H9 (cell line): ENCODE results near the gene PRUNE2. TPM values are rescaled to one million over a fixed set of nuclear protein-coding genes. Genes with fewer than 3 reads are reported as not detected.

Experiments used
- DNase-seq: peaks from one replicate; pipeline ENCODE4 v3.0.0-alpha.2; 2017
- H2AFZ ChIP-seq: one replicate; pipeline ENCODE4 v1.6.1; 2013; ENCODE audit warnings: mild to moderate bottlenecking, low read length, control low read depth, moderate library complexity
- H2AK5ac ChIP-seq: 2 replicates; pipeline ENCODE4 v1.6.1; 2013; ENCODE audit warnings: low read length, control low read depth, mixed read lengths; ENCODE audit not compliant: insufficient read length
- H2BK120ac ChIP-seq: one replicate; pipeline ENCODE4 v1.6.1; 2013; ENCODE audit warnings: low read depth, mild to moderate bottlenecking, low read length, control low read depth, inconsistent platforms; ENCODE audit not compliant: poor library complexity, severe bottlenecking
- H2BK12ac ChIP-seq: 2 replicates; pipeline ENCODE4 v1.6.1; 2013; ENCODE audit warnings: low read length, control low read depth, mixed read lengths, low read depth; ENCODE audit not compliant: insufficient read length
- H2BK15ac ChIP-seq: 2 replicates; pipeline ENCODE4 v1.6.1; 2013; ENCODE audit warnings: low read depth, low read length, control low read depth
- H2BK20ac ChIP-seq: one replicate; pipeline ENCODE4 v1.6.1; 2013; ENCODE audit warnings: low read depth, mild to moderate bottlenecking, low read length, control low read depth, inconsistent platforms; ENCODE audit not compliant: poor library complexity, severe bottlenecking
- H2BK5ac ChIP-seq: 2 replicates; pipeline ENCODE4 v1.6.1; 2013; ENCODE audit warnings: low read length, control low read depth, mixed read lengths; ENCODE audit not compliant: insufficient read length
- H3K14ac ChIP-seq: 2 replicates; pipeline ENCODE4 v1.6.1; 2013; ENCODE audit warnings: low read length, control low read depth; ENCODE audit not compliant: insufficient read depth
- H3K18ac ChIP-seq: 2 replicates; pipeline ENCODE4 v1.6.1; 2013; ENCODE audit warnings: low read depth, mild to moderate bottlenecking, mixed read lengths, low read length, control low read depth; ENCODE audit not compliant: insufficient read length
- H3K23ac ChIP-seq: 2 replicates; pipeline ENCODE4 v1.6.1; 2013; ENCODE audit warnings: low read length, control low read depth, mixed read lengths, low read depth; ENCODE audit not compliant: insufficient read length
- H3K23me2 ChIP-seq: 2 replicates; pipeline ENCODE4 v1.6.1; 2013; ENCODE audit warnings: low read depth, mild to moderate bottlenecking, mixed read lengths, low read length, control low read depth; ENCODE audit not compliant: insufficient read length, poor library complexity, severe bottlenecking
- H3K27ac ChIP-seq: 2 replicates; pipeline ENCODE4 v1.5.1; 2013; ENCODE audit warnings: low read length, control low read depth, mixed read lengths, low read depth; ENCODE audit not compliant: insufficient read length
- H3K27me3 ChIP-seq: 2 replicates; pipeline ENCODE4 v1.6.1; 2013; ENCODE audit warnings: low read length, control low read depth, inconsistent platforms; ENCODE audit not compliant: insufficient read depth
- H3K4ac ChIP-seq: 2 replicates; pipeline ENCODE4 v1.6.1; 2013; ENCODE audit warnings: low read depth, mild to moderate bottlenecking, control low read depth, inconsistent platforms, low read length, moderate library complexity
- H3K4me1 ChIP-seq: 2 replicates; pipeline ENCODE4 v1.6.1; 2013; ENCODE audit warnings: low read length, control low read depth, inconsistent platforms; ENCODE audit not compliant: insufficient read depth
- H3K4me2 ChIP-seq: 2 replicates; pipeline ENCODE4 v1.6.1; 2013; ENCODE audit warnings: low read length, control low read depth, mixed read lengths; ENCODE audit not compliant: insufficient read length, insufficient read depth
- H3K56ac ChIP-seq: 2 replicates; pipeline ENCODE4 v1.6.1; 2013; ENCODE audit warnings: low read depth, mild to moderate bottlenecking, mixed read lengths, low read length, control low read depth; ENCODE audit not compliant: insufficient read length
- H3K79me1 ChIP-seq: 2 replicates; pipeline ENCODE4 v1.6.1; 2013; ENCODE audit warnings: low read depth, mild to moderate bottlenecking, moderate library complexity, low read length, control low read depth, inconsistent platforms; ENCODE audit not compliant: insufficient read depth, poor library complexity, severe bottlenecking
- H3K79me2 ChIP-seq: 2 replicates; pipeline ENCODE4 v1.6.1; 2013; ENCODE audit warnings: low read length, control low read depth, inconsistent platforms; ENCODE audit not compliant: insufficient read depth
- H3K9ac ChIP-seq: 2 replicates; pipeline ENCODE4 v1.6.1; 2013; ENCODE audit warnings: low read length, control low read depth, mixed read lengths; ENCODE audit not compliant: insufficient read length; ENCODE audit errors: extremely low read depth
- H3K9me3 ChIP-seq: one replicate; pipeline ENCODE4 v1.6.1; 2013; ENCODE audit warnings: low read depth, low read length, inconsistent platforms; ENCODE audit not compliant: control insufficient read depth
- H3T11ph ChIP-seq: one replicate; pipeline ENCODE4 v1.6.1; 2013; ENCODE audit warnings: mild to moderate bottlenecking, low read length, control low read depth, inconsistent platforms
- H4K20me1 ChIP-seq: one replicate; pipeline ENCODE4 v1.6.1; 2013; ENCODE audit not compliant: control insufficient read depth, insufficient read length, insufficient read depth
- H4K5ac ChIP-seq: 2 replicates; pipeline ENCODE4 v1.6.1; 2013; ENCODE audit warnings: low read depth, mild to moderate bottlenecking, mixed read lengths, low read length, control low read depth; ENCODE audit not compliant: insufficient read length
- H4K8ac ChIP-seq: replicated peaks from 2 replicates; pipeline ENCODE4 v1.6.1; 2013; ENCODE audit warnings: low read length, control low read depth, mixed read lengths, low read depth; ENCODE audit not compliant: insufficient read length
- H4K91ac ChIP-seq: 2 replicates; pipeline ENCODE4 v1.6.1; 2013; ENCODE audit warnings: low read depth, mild to moderate bottlenecking, moderate library complexity, mixed read lengths, low read length, control low read depth; ENCODE audit not compliant: insufficient read length
- H3K27ac Mint-ChIP-seq, 3 experiments: 2 replicates in 2 of 3; 3 replicates in 1 of 3; pipeline ENCODE4 v1.8.0; 2020 to 2021; ENCODE audit warnings: mixed read lengths in 3 of 3, mild to moderate bottlenecking in 1 of 3, moderate library complexity in 1 of 3
- H3K27me3 Mint-ChIP-seq: 2 replicates; pipeline ENCODE4 v1.8.0; 2021; ENCODE audit warnings: low read depth, mild to moderate bottlenecking, moderate library complexity, mixed read lengths
- H3K36me3 Mint-ChIP-seq, 3 experiments: 2 replicates in 2 of 3; 3 replicates in 1 of 3; pipeline ENCODE4 v1.8.0; 2020 to 2021; ENCODE audit warnings: low read depth in 3 of 3, mixed read lengths in 3 of 3; ENCODE audit not compliant: insufficient read depth in 1 of 3
- H3K4me1 Mint-ChIP-seq, 2 experiments: 2 replicates each; pipeline ENCODE4 v1.8.0; 2020; ENCODE audit warnings: mixed read lengths in 2 of 2
- H3K4me3 Mint-ChIP-seq, 2 experiments: 2 replicates in 1 of 2; 3 replicates in 1 of 2; pipeline ENCODE4 v1.8.0; 2020 to 2021; ENCODE audit warnings: mild to moderate bottlenecking in 2 of 2, mixed read lengths in 2 of 2, moderate library complexity in 1 of 2
- H3K9me3 Mint-ChIP-seq, 2 experiments: 2 replicates in 1 of 2; 3 replicates in 1 of 2; pipeline ENCODE4 v1.8.0; 2020; ENCODE audit warnings: mild to moderate bottlenecking in 2 of 2, mixed read lengths in 2 of 2, moderate library complexity in 1 of 2
- WGBS: extraction: QIAGEN DNeasy Blood & Tissue Kit; methylation state at CpG from one replicate; pipeline ENCODE4 v1.1.7; 2013; ENCODE audit warnings: missing lambda C conversion rate, low lambda C conversion rate, mixed read lengths; ENCODE audit not compliant: insufficient read length; ENCODE audit errors: extremely low coverage; 5-methylcytosine and 5-hydroxymethylcytosine counted together
- total RNA-seq: library from RNA; stranded (reverse); gene quantifications from 2 replicates; pipeline ENCODE4 v1.2.1, GENCODE V29; 2021
- TF ChIP-seq, protein P1 (sequence below): fragments of 200-600 bp; sonication (generic); conservative IDR thresholded peaks from 3 replicates; pipeline ENCODE4 v1.8.0; 2021; ENCODE audit warnings: antibody characterized with exemption, mild to moderate bottlenecking

The PRUNE2 gene
- total RNA-seq, 1 experiment from 2014 or later = 12.1 TPM

DNA sequence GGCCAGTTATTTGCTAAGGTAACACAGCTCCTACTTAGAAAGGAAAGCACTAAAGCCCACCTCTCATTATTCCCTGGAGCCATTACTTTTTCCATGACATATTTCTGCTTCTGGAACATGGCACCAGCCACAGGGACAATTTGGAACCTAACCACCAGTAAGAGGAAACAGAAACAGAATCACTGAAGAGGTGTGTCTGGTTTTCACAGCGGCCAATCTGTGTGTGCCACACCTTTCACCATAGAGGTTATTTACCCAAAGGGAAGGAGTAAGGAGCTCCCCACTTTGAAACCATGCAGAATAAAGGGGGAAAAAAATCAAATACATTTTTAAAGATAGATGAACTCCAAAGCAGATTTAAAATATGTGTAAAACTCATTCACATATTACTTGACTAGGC, 21.1 kb downstream of the PRUNE2 start:
- H3K27ac ChIP-seq = no peak overlapping the region
- H2BK15ac ChIP-seq = no peak overlapping the region
- no peak overlapping the region for H2BK120ac ChIP-seq
- no peaks in the 10 kb centered on the region for H3K79me1 ChIP-seq
- H3T11ph ChIP-seq = no peak overlapping the region
- no peak overlapping the region for H2BK5ac ChIP-seq
- no peaks in the 10 kb centered on the region for H3K79me2 ChIP-seq
- no peak overlapping the region for H3K14ac ChIP-seq
- no CpG with 5 or more reads among the region's 1 CpG for WGBS
- H4K91ac ChIP-seq = no peak overlapping the region
- no peaks in the 10 kb centered on the region for H4K20me1 ChIP-seq
- peaks cover 34 to 42% of the 10 kb centered on the region in 2 experiments for H3K4me1 Mint-ChIP-seq
- peaks cover 18% of the 10 kb centered on the region for H3K4me1 ChIP-seq
- no peak overlapping the region for H3K23ac ChIP-seq
- no peaks in the 10 kb centered on the region for H3K27me3 Mint-ChIP-seq
- no peak overlapping the region for H4K8ac ChIP-seq
- no peak overlapping the region for H3K9ac ChIP-seq
- H3K18ac ChIP-seq = no peak overlapping the region
- TF ChIP-seq, protein P1, sequence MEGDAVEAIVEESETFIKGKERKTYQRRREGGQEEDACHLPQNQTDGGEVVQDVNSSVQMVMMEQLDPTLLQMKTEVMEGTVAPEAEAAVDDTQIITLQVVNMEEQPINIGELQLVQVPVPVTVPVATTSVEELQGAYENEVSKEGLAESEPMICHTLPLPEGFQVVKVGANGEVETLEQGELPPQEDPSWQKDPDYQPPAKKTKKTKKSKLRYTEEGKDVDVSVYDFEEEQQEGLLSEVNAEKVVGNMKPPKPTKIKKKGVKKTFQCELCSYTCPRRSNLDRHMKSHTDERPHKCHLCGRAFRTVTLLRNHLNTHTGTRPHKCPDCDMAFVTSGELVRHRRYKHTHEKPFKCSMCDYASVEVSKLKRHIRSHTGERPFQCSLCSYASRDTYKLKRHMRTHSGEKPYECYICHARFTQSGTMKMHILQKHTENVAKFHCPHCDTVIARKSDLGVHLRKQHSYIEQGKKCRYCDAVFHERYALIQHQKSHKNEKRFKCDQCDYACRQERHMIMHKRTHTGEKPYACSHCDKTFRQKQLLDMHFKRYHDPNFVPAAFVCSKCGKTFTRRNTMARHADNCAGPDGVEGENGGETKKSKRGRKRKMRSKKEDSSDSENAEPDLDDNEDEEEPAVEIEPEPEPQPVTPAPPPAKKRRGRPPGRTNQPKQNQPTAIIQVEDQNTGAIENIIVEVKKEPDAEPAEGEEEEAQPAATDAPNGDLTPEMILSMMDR = no peak
- no peaks in the 10 kb centered on the region for H3K9me3 ChIP-seq
- no peak overlapping the region for H2BK20ac ChIP-seq
- no peak overlapping the region for H3K4me3 Mint-ChIP-seq
- H3K36me3 Mint-ChIP-seq = peaks cover 0 to 5% (median 4%) of the 10 kb centered on the region in 3 experiments; a peak in 4 of 7 replicates
- no peak overlapping the region for H3K4ac ChIP-seq
- no peak overlapping the region for H3K27ac Mint-ChIP-seq
- no peak for DNase-seq
- H2AK5ac ChIP-seq = no peak overlapping the region
- no peak overlapping the region for H3K4me2 ChIP-seq
- H2AFZ ChIP-seq = no peak overlapping the region
- no peak overlapping the region for H4K5ac ChIP-seq
- no peaks in the 10 kb centered on the region for H3K27me3 ChIP-seq
- H3K23me2 ChIP-seq = no peaks in the 10 kb centered on the region
- H3K9me3 Mint-ChIP-seq = no peaks in the 10 kb centered on the region; a peak in 1 of 5 replicates
- no peak overlapping the region for H2BK12ac ChIP-seq
- no peak overlapping the region for H3K56ac ChIP-seq
